ENCODE results near the gene CCDC83.

Gene CCDC83

GRCh38 chr11:85889108-85889507 lies 33.9 kb downstream of the CCDC83 start:
- POLR2A ChIA-PET: no interaction called here
- TF ChIP-seq ZNF23 (tag by site-specific recombination; IDR thresholded peaks at IDR 0.05; ENCODE audit: borderline replicate concordance) (no peak), ZNF544 (tag by site-specific recombination; IDR thresholded peaks at IDR 0.05) (no peak), ZNF560 (tag by site-specific recombination; IDR thresholded peaks at IDR 0.05; ENCODE audit: borderline replicate concordance) (no peak), ZNF132 (tag by site-specific recombination; IDR thresholded peaks at IDR 0.05; ENCODE audit: borderline replicate concordance) (no peak), TSHZ1 (tag by site-specific recombination; IDR thresholded peaks at IDR 0.05; ENCODE audit: borderline replicate concordance) (no peak), INSM2 (tag by site-specific recombination; IDR thresholded peaks at IDR 0.05) (no peak), ZSCAN16 (tag by site-specific recombination; IDR thresholded peaks at IDR 0.05) (no peak), ZBTB10 (tag by site-specific recombination; IDR thresholded peaks at IDR 0.05) (no peak), MZF1 (tag by site-specific recombination; IDR thresholded peaks at IDR 0.05; ENCODE audit: borderline replicate concordance) (no peak), HOXD13 (CRISPR knock-in tag; IDR thresholded peaks at IDR 0.05; ENCODE audit: borderline replicate concordance) (no peak), ZNF146 (tag by site-specific recombination; IDR thresholded peaks at IDR 0.05) (no peak), ZNF155 (tag by site-specific recombination; IDR thresholded peaks at IDR 0.05) (no peak), ZFP37 (tag by site-specific recombination; IDR thresholded peaks at IDR 0.05) (no peak), ZNF623 (tag by site-specific recombination; IDR thresholded peaks at IDR 0.05) (no peak)
- Histone ChIP-seq H3K4me1 (ENCODE audit: control insufficient read depth, insufficient read depth, low read length) (no peaks in the 10 kb centered on the region), H3K36me3 (ENCODE audit: control insufficient read depth in 2 of 2, insufficient read depth in 1 of 2, low read length in 2 of 2) (no peaks in the 10 kb centered on the region), H3K9me3 (ENCODE audit: control insufficient read depth, insufficient read depth, low read depth, low read length) (no peaks in the 10 kb centered on the region), H3K4me3 (ENCODE audit: low read depth, low read length) (no peak overlapping the region), H3K27ac (ENCODE audit: extremely low read depth, low read depth, low read length) (no peak overlapping the region)
- CTCF ChIA-PET: no interaction called here

- POLR2A ChIA-PET: no interaction called here
- Histone ChIP-seq H3K4me3 (ENCODE audit: low read depth, low read length) (no peak overlapping the region), H3K9me3 (ENCODE audit: control insufficient read depth, insufficient read depth, low read depth, low read length) (no peaks in the 10 kb centered on the region), H3K4me1 (ENCODE audit: control insufficient read depth, insufficient read depth, low read length) (no peaks in the 10 kb centered on the region), H3K36me3 (ENCODE audit: control insufficient read depth in 2 of 2, insufficient read depth in 1 of 2, low read length in 2 of 2) (no peaks in the 10 kb centered on the region), H3K27ac (ENCODE audit: extremely low read depth, low read depth, low read length) (no peak overlapping the region)
- CTCF ChIA-PET: interaction anchor here (1.0 kb wide), 1 partner anchor 12 kb away, joined by 3 read pairs; no protein-coding TSS in a partner anchor
- TF ChIP-seq ZNF600 (tag by site-specific recombination; IDR thresholded peaks at IDR 0.05) (peak; percentile 31; the same call in 1 of the 2 replicates), TCF7L2 (IDR thresholded peaks at IDR 0.05; ENCODE audit: borderline replicate concordance, low read depth, low read length) (no peak), OVOL3 (tag by site-specific recombination; IDR thresholded peaks at IDR 0.05) (no peak), ZBTB8A (tag by site-specific recombination; IDR thresholded peaks at IDR 0.05) (no peak), ZSCAN23 (tag by site-specific recombination; IDR thresholded peaks at IDR 0.05) (no peak), INSM2 (tag by site-specific recombination; IDR thresholded peaks at IDR 0.05) (no peak), ZNF830 (tag by site-specific recombination; IDR thresholded peaks at IDR 0.05; ENCODE audit: low read depth) (no peak), WT1 (tag by site-specific recombination; IDR thresholded peaks at IDR 0.05) (0 out of 2 replicates have a peak, but pooled peaks have one; percentile 29), SP7 (tag by site-specific recombination; IDR thresholded peaks at IDR 0.05) (no peak), PRDM1 (tag by site-specific recombination; IDR thresholded peaks at IDR 0.05) (peak; percentile 51; the same call in 1 of the 2 replicates), ZNF202 (tag by site-specific recombination; IDR thresholded peaks at IDR 0.05; ENCODE audit: borderline replicate concordance) (no peak), ZFHX2 (tag by site-specific recombination; conservative IDR thresholded peaks at IDR 0.05) (no peak), ZNF654 (tag by site-specific recombination; IDR thresholded peaks at IDR 0.05; ENCODE audit: low read depth) (no peak)
Measured at GRCh38 chr11:85889676-85890579, 34.7 kb downstream of the CCDC83 start.

All from HEK293 (cell line).